Measurements from ENCODE around the gene MROH7.

Gene MROH7

GRCh38 chr1:54715493-54716298, 74.1 kb downstream of the MROH7 start, which contains the start of gene TTC4 (continued):
- TF ChIP-seq ZNF148 (tag by site-specific recombination; IDR thresholded peaks at IDR 0.05; ENCODE audit: borderline replicate concordance): peak; percentile 87; the same call in 1 of the 2 replicates
- TF ChIP-seq ZNF2 (tag by site-specific recombination; IDR thresholded peaks at IDR 0.05): peak; percentile 79
- TF ChIP-seq ZNF530 (tag by site-specific recombination; IDR thresholded peaks at IDR 0.05; ENCODE audit: low read depth): no peak
- no peak for TF ChIP-seq ZNF585B (tag by site-specific recombination; IDR thresholded peaks at IDR 0.05)
- TF ChIP-seq WT1 (tag by site-specific recombination; IDR thresholded peaks at IDR 0.05): 0 out of 2 replicates have a peak, but pooled peaks have one; percentile 48
- no peak for TF ChIP-seq GFI1B (tag by site-specific recombination; IDR thresholded peaks at IDR 0.05)
- peak; percentile 64; the same call in 1 of the 2 replicates for TF ChIP-seq ZNF843 (tag by site-specific recombination; IDR thresholded peaks at IDR 0.05)
- TF ChIP-seq ZNF561 (tag by site-specific recombination; IDR thresholded peaks at IDR 0.05; ENCODE audit: borderline replicate concordance): peak; percentile 93; the same call in 1 of the 2 replicates
- TF ChIP-seq ZNF23 (tag by site-specific recombination; IDR thresholded peaks at IDR 0.05; ENCODE audit: borderline replicate concordance): no peak
- no peak for TF ChIP-seq ZNF707 (tag by site-specific recombination; IDR thresholded peaks at IDR 0.05)
- no peak for TF ChIP-seq PRDM2 (tag by site-specific recombination; IDR thresholded peaks at IDR 0.05; ENCODE audit: borderline replicate concordance)
- peak; percentile 38; the same call in 1 of the 2 replicates for TF ChIP-seq SCRT2 (tag by site-specific recombination; IDR thresholded peaks at IDR 0.05)
- no peak for TF ChIP-seq ZNF521 (tag by site-specific recombination; IDR thresholded peaks at IDR 0.05)
- TF ChIP-seq ZNF350 (tag by site-specific recombination; IDR thresholded peaks at IDR 0.05): no peak; the same call in 1 of the 2 replicates
- peak; percentile 85 for TF ChIP-seq ZFP69B (tag by site-specific recombination; IDR thresholded peaks at IDR 0.05)
- no peak for TF ChIP-seq ZNF548 (tag by site-specific recombination; IDR thresholded peaks at IDR 0.05)
- no peak for TF ChIP-seq ZNF558 (tag by site-specific recombination; IDR thresholded peaks at IDR 0.05)
- TF ChIP-seq ZNF664 (tag by site-specific recombination; IDR thresholded peaks at IDR 0.05): 0 out of 2 replicates have a peak, but pooled peaks have one; percentile 6
- no peak for TF ChIP-seq ZNF223 (tag by site-specific recombination; IDR thresholded peaks at IDR 0.05)
- no peak for TF ChIP-seq RBAK (tag by site-specific recombination; IDR thresholded peaks at IDR 0.05)
- TF ChIP-seq SALL2 (tag by site-specific recombination; IDR thresholded peaks at IDR 0.05; ENCODE audit: borderline replicate concordance): peak; percentile 75; the same call in 1 of the 2 replicates
- TF ChIP-seq ZNF623 (tag by site-specific recombination; IDR thresholded peaks at IDR 0.05): 0 out of 2 replicates have a peak, but pooled peaks have one; percentile 22
- no peak for TF ChIP-seq ZNF433 (tag by site-specific recombination; IDR thresholded peaks at IDR 0.05; ENCODE audit: low read depth)
- peak; percentile 65 for TF ChIP-seq YY2 (tag by site-specific recombination; IDR thresholded peaks at IDR 0.05)
- TF ChIP-seq PRDM10 (tag by site-specific recombination; IDR thresholded peaks at IDR 0.05): peak; percentile 92
- TF ChIP-seq ATF2 (tag by site-specific recombination; IDR thresholded peaks at IDR 0.05; ENCODE audit: low read depth): peak; percentile 67
